PC-9 (cell line): Measurements from ENCODE around the gene PYGB.

Source experiments
- CTCF ChIP-seq: fragments of 200-600 bp; sonication (generic); conservative IDR thresholded peaks from 2 replicates; pipeline ENCODE4 v1.6.1; 2017; ENCODE audit warnings: mixed run types, antibody characterized with exemption, mild to moderate bottlenecking, moderate library complexity
- EZH2 ChIP-seq: fragments of 200-600 bp; sonication (generic); IDR thresholded peaks from 2 replicates; pipeline ENCODE4 v1.8.0; 2017; ENCODE audit warnings: antibody characterized with exemption, low read depth

- TF ChIP-seq CTCF (no peak), EZH2 (no peak)
These were observed 96.7 kb downstream of the PYGB start for GRCh38 chr20:25344634-25345033.
